Bronchial epithelial cell (primary cell): ENCODE results near the gene ERMP1. TPM values are rescaled to one million over a fixed set of nuclear protein-coding genes. Genes with fewer than 3 reads are reported as not detected.
A peak's percentile ranks its signal among the peaks of the same experiment; 100 is the strongest.

Experiments
- DNase-seq: peaks from one replicate; pipeline ENCODE4 v3.0.0-alpha.2; 2010; ENCODE audit warnings: low read depth
- FAIRE-seq: peaks from 2 replicates; lab custom pipeline; 2011; peaks lifted over from hg19 to GRCh38; lab: Jason Lieb, UNC
- H3K27me3 ChIP-seq: 2 replicates; pipeline ENCODE4 v1.5.1; 2011; ENCODE audit warnings: low read length; ENCODE audit not compliant: control insufficient read depth, insufficient read depth
- H3K36me3 ChIP-seq: 2 replicates; pipeline ENCODE4 v1.5.1; 2011; ENCODE audit warnings: low read length; ENCODE audit not compliant: control insufficient read depth, insufficient read depth
- H3K4me3 ChIP-seq: 2 replicates; pipeline ENCODE4 v1.5.1; 2011; ENCODE audit warnings: mild to moderate bottlenecking, low read depth, low read length, control low read depth
- CTCF ChIP-seq: IDR thresholded peaks from 2 replicates; pipeline ENCODE4 v1.5.1; 2011; ENCODE audit warnings: mild to moderate bottlenecking, moderate library complexity, low read length, control low read depth, inconsistent platforms; ENCODE audit not compliant: insufficient read depth, severe bottlenecking
- total RNA-seq: library from RNA; depleted of rRNA; stranded (reverse); fragments of >200 nt; gene quantifications from 2 replicates; pipeline ENCODE4 v1.2.1, GENCODE V29; 2014

The ERMP1 gene
- total RNA-seq, 1 donor from 2014 or later: 52.9 TPM

- FAIRE-seq: no peak
- no peak for TF ChIP-seq CTCF
Measured at GRCh38 chr9:5748438-5748837, 84.5 kb downstream of the ERMP1 start.

GRCh38 chr9:5743109-5743508 lies 89.8 kb downstream of the ERMP1 start:
- DNase-seq (no peak), FAIRE-seq (no peak)
- H3K4me3 ChIP-seq: no peak overlapping the region
- peaks cover 1% of the 10 kb centered on the region for H3K36me3 ChIP-seq
- no peak for TF ChIP-seq CTCF
- H3K27me3 ChIP-seq: no peaks in the 10 kb centered on the region

More at GRCh38 chr9:5748438-5748837, 84.5 kb downstream of the ERMP1 start:
- Histone ChIP-seq H3K36me3 (peaks cover 1% of the 10 kb centered on the region), H3K4me3 (no peak overlapping the region), H3K27me3 (no peaks in the 10 kb centered on the region)
- no peak for DNase-seq

GRCh38 chr9:5736563-5737346 lies 96.2 kb downstream of the ERMP1 start:
- no peaks in the 10 kb centered on the region for H3K27me3 ChIP-seq
- H3K36me3 ChIP-seq: peaks cover 5% of the 10 kb centered on the region
- TF ChIP-seq CTCF: no peak
- no peak for DNase-seq
- no peak for FAIRE-seq
- H3K4me3 ChIP-seq: no peak overlapping the region

GRCh38 chr9:5735072-5735471 lies 97.8 kb downstream of the ERMP1 start:
- Histone ChIP-seq H3K36me3 (peaks cover 5% of the 10 kb centered on the region), H3K4me3 (no peak overlapping the region), H3K27me3 (no peaks in the 10 kb centered on the region)
- no peak for TF ChIP-seq CTCF
- DNase-seq (peak; percentile 22), FAIRE-seq (no peak)

Other genes starting within 250 kb of the ERMP1 start
- 32.8 and 34.2 TPM in 2 replicates for gene RIC1, start 204.0 kb downstream of the ERMP1 start, total RNA-seq
- gene MLANA, start 57.8 kb upstream of the ERMP1 start, total RNA-seq: not detected in 2 replicates
- gene RANBP6, start 182.5 kb upstream of the ERMP1 start, total RNA-seq: 17.0 and 19.5 TPM in 2 replicates